ENCODE results near the gene ZC2HC1C. TPM values are rescaled to one million over a fixed set of nuclear protein-coding genes. Genes with fewer than 3 reads are reported as not detected.

ZC2HC1C gene
- total and polyA plus RNA-seq, 2 donors (not counting 1 experiment from before 2014, with no cell fraction given): 0.21 to 0.59 TPM

DNA sequence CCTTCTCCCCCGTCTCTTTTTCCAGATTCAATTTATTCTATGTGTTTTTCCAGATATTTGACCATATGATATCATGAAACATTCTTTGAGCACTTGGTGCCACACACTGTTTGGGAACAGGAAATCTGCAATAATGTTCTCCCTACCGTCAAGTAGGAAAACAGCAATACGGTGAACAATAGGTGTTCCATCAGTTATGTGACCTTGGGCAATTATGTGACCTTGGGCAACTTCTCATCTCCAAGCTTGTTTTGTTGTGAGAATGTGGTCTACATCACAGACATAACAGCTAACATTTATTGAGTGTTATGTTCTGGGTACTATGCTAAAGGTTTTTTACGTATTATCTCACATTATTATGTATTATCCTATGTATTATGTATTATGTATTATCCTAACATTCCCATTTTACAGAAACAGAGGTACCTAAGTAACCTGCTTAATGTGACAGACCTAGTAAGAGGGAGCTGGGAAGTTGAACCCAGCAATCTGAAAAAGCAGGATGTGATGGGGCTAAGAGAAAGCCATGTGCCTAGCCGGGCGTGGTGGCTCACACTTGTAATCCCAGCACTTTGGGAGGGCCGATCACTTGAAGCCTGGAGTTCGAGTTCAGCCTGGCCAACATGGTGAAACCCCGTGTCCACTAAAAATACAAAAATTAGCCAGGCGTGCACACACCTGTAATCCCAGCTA, 58.6 kb downstream of the ZC2HC1C start:
- H3K27me3 ChIP-seq (replicated peaks in 1 of 4; ENCODE audit: control extremely low read depth in 1 of 4, control insufficient read depth in 3 of 4, insufficient read depth in 4 of 4, low read length in 3 of 4): no peaks in the 10 kb centered on the region
- POLR2A ChIA-PET: interaction anchor here (2.1 kb wide), 1 partner anchor 131 kb away, joined by 4 read pairs; no protein-coding TSS in a partner anchor
- H4K20me1 ChIP-seq (ENCODE audit: control insufficient read depth, insufficient read depth, low read length, poor library complexity, severe bottlenecking): no peaks in the 10 kb centered on the region
- peaks cover 40% of the 10 kb centered on the region for H3K4me1 Mint-ChIP-seq
- H3K27ac Mint-ChIP-seq: peak overlapping the region; percentile 53
- no peaks in the 10 kb centered on the region for H3K27me3 Mint-ChIP-seq
- H3K4me1 ChIP-seq (ENCODE audit: control insufficient read depth in 2 of 2, insufficient read depth in 2 of 2, low read length in 2 of 2): peaks cover 17 to 21% of the 10 kb centered on the region in 2 donors
- CTCF ChIA-PET: interaction anchor here (0.8 to 10.9 kb wide), 4 partner anchors 10 to 361 kb away, joined by 3 to 321 read pairs (median 6); no protein-coding TSS in a partner anchor
- peaks cover 44% of the 10 kb centered on the region for H3K79me2 ChIP-seq (ENCODE audit: control insufficient read depth, insufficient read depth, low read length)
- 90% methylated on average over 7 of the region's 10 CpGs for WGBS (ENCODE audit: insufficient coverage)
- peak overlapping the region; percentile 90 for H3K4me2 ChIP-seq (replicated peaks; ENCODE audit: low read depth, low read length, poor library complexity, severe bottlenecking)
- peaks cover 0 to 2% of the 10 kb centered on the region in 2 experiments for H3K36me3 ChIP-seq (replicated peaks in 1 of 2; ENCODE audit: control extremely low read depth in 1 of 2, control insufficient read depth in 1 of 2, extremely low read depth in 1 of 2, insufficient read depth in 2 of 2, low read length in 1 of 2)
- peak overlapping the region; percentile 99 for H3K4me3 Mint-ChIP-seq
- TF ChIP-seq, protein P1, sequence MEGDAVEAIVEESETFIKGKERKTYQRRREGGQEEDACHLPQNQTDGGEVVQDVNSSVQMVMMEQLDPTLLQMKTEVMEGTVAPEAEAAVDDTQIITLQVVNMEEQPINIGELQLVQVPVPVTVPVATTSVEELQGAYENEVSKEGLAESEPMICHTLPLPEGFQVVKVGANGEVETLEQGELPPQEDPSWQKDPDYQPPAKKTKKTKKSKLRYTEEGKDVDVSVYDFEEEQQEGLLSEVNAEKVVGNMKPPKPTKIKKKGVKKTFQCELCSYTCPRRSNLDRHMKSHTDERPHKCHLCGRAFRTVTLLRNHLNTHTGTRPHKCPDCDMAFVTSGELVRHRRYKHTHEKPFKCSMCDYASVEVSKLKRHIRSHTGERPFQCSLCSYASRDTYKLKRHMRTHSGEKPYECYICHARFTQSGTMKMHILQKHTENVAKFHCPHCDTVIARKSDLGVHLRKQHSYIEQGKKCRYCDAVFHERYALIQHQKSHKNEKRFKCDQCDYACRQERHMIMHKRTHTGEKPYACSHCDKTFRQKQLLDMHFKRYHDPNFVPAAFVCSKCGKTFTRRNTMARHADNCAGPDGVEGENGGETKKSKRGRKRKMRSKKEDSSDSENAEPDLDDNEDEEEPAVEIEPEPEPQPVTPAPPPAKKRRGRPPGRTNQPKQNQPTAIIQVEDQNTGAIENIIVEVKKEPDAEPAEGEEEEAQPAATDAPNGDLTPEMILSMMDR (IDR thresholded peaks at IDR 0.05): no peak
- no peak for TF ChIP-seq EZH2 (IDR thresholded peaks at IDR 0.05; ENCODE audit: borderline replicate concordance, insufficient read depth, low read depth, low read length, poor library complexity, severe bottlenecking)
- intact Hi-C loops (cut with micrococcal nuclease): loop anchor here (1.0 to 10.0 kb wide), 4 partner anchors 63 to 434 kb away; partner anchors contain the start of genes ACYP1 and ZC2HC1C
- H3K9me3 ChIP-seq (ENCODE audit: control extremely low read depth in 1 of 3, control insufficient read depth in 2 of 3, insufficient read depth in 1 of 3, low read length in 2 of 3): no peaks in the 10 kb centered on the region
- no peak overlapping the region for H2AFZ ChIP-seq (ENCODE audit: insufficient read depth, low read depth, low read length, poor library complexity, severe bottlenecking)
- ATAC-seq (ENCODE audit: low read depth) (no peak), DNase-seq (no peak)
- H3K4me3 ChIP-seq (ENCODE audit: control extremely low read depth in 1 of 5, extremely low read depth in 1 of 5, insufficient read depth in 1 of 5, low read depth in 2 of 5, low read length in 4 of 5): peak overlapping the region in 4 of 5 experiments; percentile 67 to 88 (median 78)
- H3K27ac ChIP-seq (ENCODE audit: low read length in 2 of 2): no peak overlapping the region
- no peak overlapping the region for H3K9ac ChIP-seq (ENCODE audit: low read length)
- H3K9me3 Mint-ChIP-seq (ENCODE audit: insufficient read depth): no peaks in the 10 kb centered on the region

DNA sequence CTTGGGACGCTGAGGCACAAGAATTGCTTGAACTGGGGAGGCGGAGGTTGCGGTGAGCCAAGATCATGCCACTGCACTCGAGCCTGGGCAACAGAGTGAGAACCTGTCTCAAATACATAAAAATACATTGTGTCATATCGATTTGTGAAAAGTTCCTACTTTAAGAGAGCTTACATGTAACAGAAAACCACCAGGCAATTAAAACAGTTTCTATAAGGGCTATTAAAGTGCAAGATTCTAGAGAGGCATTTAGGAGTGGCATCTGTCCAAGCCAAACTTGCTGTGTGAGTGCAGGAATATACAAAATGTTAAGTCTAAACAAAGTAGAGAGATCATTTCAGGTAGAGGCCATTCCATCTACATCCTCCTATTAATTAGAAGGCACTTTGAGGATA, 59.2 kb downstream of the ZC2HC1C start:
- no peaks in the 10 kb centered on the region for H3K9me3 Mint-ChIP-seq (ENCODE audit: insufficient read depth)
- ChIA-PET POLR2A (no interaction called here), CTCF (interaction anchor here (0.6 to 10.9 kb wide), 5 partner anchors 9 to 360 kb away, joined by 3 to 321 read pairs (median 4); no protein-coding TSS in a partner anchor)
- Histone ChIP-seq H3K79me2 (ENCODE audit: control insufficient read depth, insufficient read depth, low read length) (peaks cover 47% of the 10 kb centered on the region), H3K4me2 (replicated peaks; ENCODE audit: low read depth, low read length, poor library complexity, severe bottlenecking) (no peak overlapping the region), H3K27me3 (replicated peaks in 1 of 4; ENCODE audit: control extremely low read depth in 1 of 4, control insufficient read depth in 3 of 4, insufficient read depth in 4 of 4, low read length in 3 of 4) (no peaks in the 10 kb centered on the region), H3K9me3 (ENCODE audit: control extremely low read depth in 1 of 3, control insufficient read depth in 2 of 3, insufficient read depth in 1 of 3, low read length in 2 of 3) (no peaks in the 10 kb centered on the region), H3K4me3 (ENCODE audit: control extremely low read depth in 1 of 5, extremely low read depth in 1 of 5, insufficient read depth in 1 of 5, low read depth in 2 of 5, low read length in 4 of 5) (no peak overlapping the region), H3K4me1 (ENCODE audit: control insufficient read depth in 2 of 2, insufficient read depth in 2 of 2, low read length in 2 of 2) (peaks cover 17 to 21% of the 10 kb centered on the region in 2 donors), H2AFZ (ENCODE audit: insufficient read depth, low read depth, low read length, poor library complexity, severe bottlenecking) (no peak overlapping the region), H3K9ac (ENCODE audit: low read length) (no peak overlapping the region), H3K36me3 (replicated peaks in 1 of 2; ENCODE audit: control extremely low read depth in 1 of 2, control insufficient read depth in 1 of 2, extremely low read depth in 1 of 2, insufficient read depth in 2 of 2, low read length in 1 of 2) (peaks cover 0 to 3% of the 10 kb centered on the region in 2 experiments), H3K27ac (ENCODE audit: low read length in 2 of 2) (no peak overlapping the region), H4K20me1 (ENCODE audit: control insufficient read depth, insufficient read depth, low read length, poor library complexity, severe bottlenecking) (no peaks in the 10 kb centered on the region)
- intact Hi-C loops (cut with micrococcal nuclease): loop anchor here (5.0 to 10.0 kb wide), 2 partner anchors 64 to 434 kb away; partner anchors contain the start of genes ACYP1 and ZC2HC1C
- H3K4me3 Mint-ChIP-seq: peak overlapping the region; percentile 26
- H3K4me1 Mint-ChIP-seq: peaks cover 40% of the 10 kb centered on the region
- TF ChIP-seq, protein P1 (IDR thresholded peaks at IDR 0.05): no peak
- TF ChIP-seq EZH2 (IDR thresholded peaks at IDR 0.05; ENCODE audit: borderline replicate concordance, insufficient read depth, low read depth, low read length, poor library complexity, severe bottlenecking): no peak
- no peak overlapping the region for H3K27ac Mint-ChIP-seq
- 91% methylated on average over 4 of the region's 5 CpGs for WGBS (ENCODE audit: insufficient coverage)
- ATAC-seq (ENCODE audit: low read depth) (no peak), DNase-seq (no peak)
- no peaks in the 10 kb centered on the region for H3K27me3 Mint-ChIP-seq
